GM18868 (cell line): ENCODE measurements around the gene CSPG4.
"Not testable (repeated sequence)": the region's sequence is repeated elsewhere in the genome, so short reads cannot be mapped to it uniquely, and the experiment has no call there.

Experiments used
- ATAC-seq: cut with Tn5 transposase; IDR thresholded peaks from one replicate; pipeline ENCODE4 v1.9.1; 2021; ENCODE audit warnings: mild to moderate bottlenecking, moderate library complexity; ENCODE audit not compliant: unreplicated experiment

CSPG4 gene

DNA sequence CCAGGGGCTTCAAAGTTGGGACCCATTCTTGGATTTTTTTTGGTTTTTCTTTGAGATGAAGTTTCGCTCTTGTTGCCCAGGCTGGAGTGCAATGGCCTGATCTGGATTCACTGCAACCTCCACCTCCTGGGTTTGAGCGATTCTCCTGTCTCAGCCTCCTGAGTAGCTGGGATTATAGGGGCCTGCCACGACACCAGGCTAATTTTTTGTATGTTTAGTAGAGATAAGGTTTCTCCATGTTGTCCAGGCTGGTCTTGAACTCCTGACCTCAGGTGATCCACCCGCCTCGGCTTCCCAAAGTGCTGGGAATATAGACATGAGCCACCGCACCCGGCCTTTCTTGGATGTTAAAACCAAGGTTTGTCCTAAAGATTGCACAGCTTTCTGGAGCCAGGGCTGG lies 78.7 kb downstream of the CSPG4 start:
- ATAC-seq: not testable (repeated sequence)

DNA sequence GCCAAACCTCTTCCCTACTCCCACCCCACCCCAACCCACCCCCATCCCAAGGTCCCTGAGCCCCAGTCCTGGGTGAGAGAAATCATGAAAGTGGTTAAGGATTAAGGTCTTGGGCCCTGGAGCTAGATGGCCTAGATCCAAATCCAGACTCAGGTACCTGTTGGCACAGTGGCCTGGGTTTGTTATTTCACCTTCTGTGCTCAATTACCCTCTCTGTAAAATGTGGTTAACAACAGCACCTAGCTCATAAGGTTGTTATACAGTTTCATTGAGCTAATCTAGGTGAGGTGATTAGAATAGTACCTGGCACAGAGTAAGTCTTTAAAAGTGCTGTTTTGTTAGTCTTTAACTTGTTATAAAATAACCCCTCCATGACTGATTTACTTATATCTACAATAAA lies 80.7 kb downstream of the CSPG4 start:
- no peak for ATAC-seq

GRCh38 chr15:75625542-75626347 lies 86.9 kb downstream of the CSPG4 start, which contains the start of gene SNUPN:
TSS of gene SNUPN (minus strand) at chr15:75625725. CDS start at chr15:75621051, 4,674 bp downstream.
- ATAC-seq: peak; percentile 85
